Thoracic aorta (tissue), 2 donors: Measurements from ENCODE around the gene TVP23C. TPM values are rescaled to one million over a fixed set of nuclear protein-coding genes. Genes with fewer than 3 reads are reported as not detected.
A peak's percentile ranks its signal among the peaks of the same experiment; 100 is the strongest.
"Not testable (repeated sequence)": the region's sequence is repeated elsewhere in the genome, so short reads cannot be mapped to it uniquely, and the experiment has no call there.

Experiments
- ATAC-seq: fragments of 150-250 bp; one replicate; pipeline ENCODE4 v1.8.0; 2017; ENCODE audit warnings: low read depth; ENCODE audit not compliant: insufficient number of reproducible peaks, low FRiP score
- DNase-seq: peaks from one replicate; pipeline ENCODE4 v3.0.0-alpha.2; 2020; ENCODE audit warnings: low spot score
- H3K27ac ChIP-seq, 2 donors: fragments of 200-600 bp; sonication (generic); 1 replicate in 1 of 2; 2 replicates in 1 of 2; pipeline ENCODE4 v1.5.1; 2016; ENCODE audit warnings: mild to moderate bottlenecking in 2 of 2, moderate library complexity in 2 of 2
- H3K27me3 ChIP-seq: fragments of 200-600 bp; sonication (generic); replicated peaks from 2 replicates; pipeline ENCODE4 v1.6.0; 2016; ENCODE audit warnings: mild to moderate bottlenecking; ENCODE audit not compliant: insufficient read depth
- H3K36me3 ChIP-seq: fragments of 200-600 bp; sonication (generic); one replicate; pipeline ENCODE4 v1.5.1; 2016
- H3K4me1 ChIP-seq, 2 donors: fragments of 200-600 bp; sonication (generic); 1 replicate in 1 of 2; 2 replicates in 1 of 2; pipeline versions ENCODE4 v1.5.1 to v1.6.0; 2016; ENCODE audit warnings: low read depth in 2 of 2, mild to moderate bottlenecking in 1 of 2; ENCODE audit not compliant: control insufficient read depth in 1 of 2
- H3K4me3 ChIP-seq: fragments of 200-600 bp; sonication (generic); 2 replicates; pipeline ENCODE4 v1.5.1; 2016; ENCODE audit warnings: mild to moderate bottlenecking
- H3K9me3 ChIP-seq: fragments of 200-600 bp; sonication (generic); 2 replicates; pipeline ENCODE4 v1.5.1; 2016
- CTCF ChIP-seq: fragments of 200-600 bp; sonication (generic); IDR thresholded peaks from one replicate; pipeline ENCODE4 v1.5.1; 2019; ENCODE audit warnings: antibody characterized with exemption
- total RNA-seq, 2 donors: library from RNA; depleted of rRNA; stranded (reverse); fragments of >200 nt; gene quantifications; one replicate each; pipeline versions ENCODE4 v1.1.0 to v1.2.3, GENCODE V29; 2016

The TVP23C gene
- total RNA-seq, 2 donors from 2014 or later: 27.1 to 52.5 TPM

GRCh38 chr17:15526292-15527218 lies 36.7 kb downstream of the TVP23C start:
- not testable (repeated sequence) for H3K36me3 ChIP-seq, DNase-seq, H3K9me3 ChIP-seq, H3K27me3 ChIP-seq, H3K4me1 ChIP-seq, H3K27ac ChIP-seq, ATAC-seq, H3K4me3 ChIP-seq
- TF ChIP-seq CTCF: peak; percentile 59

DNA sequence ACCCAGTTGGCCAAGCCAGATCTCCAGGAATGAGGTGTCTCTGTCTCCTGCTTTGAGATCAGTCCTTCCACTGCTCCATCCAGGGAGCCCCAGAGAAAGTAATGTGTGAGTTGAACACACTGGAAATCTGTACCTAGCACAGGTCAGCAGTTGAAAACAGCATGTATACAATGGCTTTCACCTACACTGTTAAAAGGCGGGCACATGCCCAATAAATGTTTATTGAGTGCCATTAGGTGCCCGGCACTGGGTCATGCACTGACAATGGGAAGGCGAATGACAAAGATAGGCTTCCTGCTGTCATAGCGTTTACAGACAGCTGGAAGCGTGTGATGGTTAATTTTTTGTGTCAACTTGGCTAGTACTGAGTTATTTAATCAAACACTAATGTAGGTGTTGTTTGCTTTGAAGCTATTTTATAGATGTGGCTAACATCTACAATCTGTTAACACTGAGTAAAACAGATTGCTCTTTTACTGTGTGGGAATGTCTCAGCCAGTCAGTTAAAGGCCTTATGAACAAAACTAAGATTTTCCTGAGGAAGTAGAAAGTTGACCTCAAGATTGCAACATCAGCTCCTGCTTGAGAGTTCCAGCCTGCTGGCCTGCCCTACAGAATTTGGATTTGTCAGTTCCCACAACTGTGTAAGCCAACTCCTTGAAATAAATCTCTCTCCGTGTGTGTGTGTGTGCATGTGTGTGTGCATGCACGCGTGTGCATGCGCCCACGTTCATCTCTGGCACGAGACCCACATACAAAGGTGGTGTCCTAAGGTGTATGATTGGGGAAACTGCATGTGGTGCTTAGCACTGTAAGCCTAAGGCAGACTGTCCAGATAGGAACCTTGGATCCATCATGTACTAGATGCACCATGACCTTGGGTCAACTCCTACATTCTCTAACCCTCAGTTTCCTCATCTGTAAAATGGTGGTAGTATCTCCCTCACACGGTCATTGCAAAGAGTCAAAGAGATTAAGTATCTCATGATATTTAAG lies 38.0 kb downstream of the TVP23C start:
- H3K4me3 ChIP-seq, DNase-seq, H3K9me3 ChIP-seq, H3K27ac ChIP-seq, H3K36me3 ChIP-seq, H3K27me3 ChIP-seq, ATAC-seq, H3K4me1 ChIP-seq: not testable (repeated sequence)

DNA sequence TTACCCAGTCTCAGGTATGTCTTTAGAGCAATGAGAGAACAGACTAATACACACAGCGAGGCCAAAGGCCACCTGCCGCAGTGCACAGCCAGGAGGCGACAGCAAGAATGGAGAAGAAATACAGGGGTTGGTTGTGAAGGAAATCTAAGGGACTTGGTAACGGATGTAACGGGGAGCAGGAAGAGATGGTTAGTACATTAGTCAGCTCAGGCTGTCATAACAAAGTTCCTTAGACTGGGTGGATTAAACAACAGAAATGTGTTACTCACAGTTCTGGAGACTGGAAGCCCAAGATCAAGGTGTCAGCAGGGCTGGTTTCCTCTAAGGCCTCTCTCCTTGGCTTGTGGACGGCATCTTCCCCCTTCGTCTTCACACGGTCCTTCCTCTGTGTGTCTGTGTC lies 47.1 kb downstream of the TVP23C start:
- no peaks in the 10 kb centered on the region for H3K27me3 ChIP-seq
- no peak overlapping the region for H3K4me3 ChIP-seq
- no peak overlapping the region for H3K27ac ChIP-seq
- H3K36me3 ChIP-seq: peaks cover 6% of the 10 kb centered on the region
- DNase-seq (no peak), ATAC-seq (no peak)
- no peaks in the 10 kb centered on the region for H3K9me3 ChIP-seq
- peaks cover 17 to 35% of the 10 kb centered on the region in 2 donors for H3K4me1 ChIP-seq
- no peak for TF ChIP-seq CTCF

DNA sequence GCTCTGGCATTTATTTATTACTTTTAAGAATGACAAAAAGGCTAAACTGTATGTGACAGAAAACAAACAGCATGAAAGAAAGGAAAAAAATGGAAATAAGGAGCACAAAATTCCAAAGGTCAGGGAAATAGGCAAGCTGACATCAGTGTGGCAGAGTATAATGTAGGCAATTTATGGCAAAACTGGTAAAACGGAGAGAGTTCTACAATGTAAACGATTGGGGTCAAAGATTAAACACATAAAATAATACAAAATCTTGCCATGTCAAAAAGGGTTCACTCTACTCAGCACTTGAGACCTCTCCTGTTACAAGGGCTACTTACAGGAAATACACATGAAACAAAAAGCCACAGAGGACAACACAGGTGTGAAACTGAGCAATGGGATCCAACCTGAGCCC lies 48.8 kb downstream of the TVP23C start:
- TF ChIP-seq CTCF: no peak
- H3K27ac ChIP-seq: peak overlapping the region; percentile 76 to 86
- DNase-seq: no peak

GRCh38 chr17:15513856-15514459 lies 49.3 kb downstream of the TVP23C start:
- Histone ChIP-seq H3K4me3 (peak overlapping the region; percentile 34), H3K27ac (peak overlapping the region; percentile 76 to 86), H3K9me3 (no peaks in the 10 kb centered on the region), H3K4me1 (peaks cover 32 to 56% of the 10 kb centered on the region in 2 donors), H3K27me3 (no peaks in the 10 kb centered on the region), H3K36me3 (peaks cover 6% of the 10 kb centered on the region)
- TF ChIP-seq CTCF: no peak
- DNase-seq (no peak), ATAC-seq (no peak)

More for the DNA sequence above, 48.8 kb downstream of the TVP23C start:
- ATAC-seq: no peak
- Histone ChIP-seq H3K36me3 (peaks cover 6% of the 10 kb centered on the region), H3K27me3 (no peaks in the 10 kb centered on the region), H3K9me3 (no peaks in the 10 kb centered on the region), H3K4me3 (no peak overlapping the region), H3K4me1 (peaks cover 27 to 51% of the 10 kb centered on the region in 2 donors)
